Measurements from ENCODE around the gene GALM. TPM values are rescaled to one million over a fixed set of nuclear protein-coding genes. Genes with fewer than 3 reads are reported as not detected.

Gene GALM
- total RNA-seq, 1 donor from 2014 or later = 8.3 TPM

DNA sequence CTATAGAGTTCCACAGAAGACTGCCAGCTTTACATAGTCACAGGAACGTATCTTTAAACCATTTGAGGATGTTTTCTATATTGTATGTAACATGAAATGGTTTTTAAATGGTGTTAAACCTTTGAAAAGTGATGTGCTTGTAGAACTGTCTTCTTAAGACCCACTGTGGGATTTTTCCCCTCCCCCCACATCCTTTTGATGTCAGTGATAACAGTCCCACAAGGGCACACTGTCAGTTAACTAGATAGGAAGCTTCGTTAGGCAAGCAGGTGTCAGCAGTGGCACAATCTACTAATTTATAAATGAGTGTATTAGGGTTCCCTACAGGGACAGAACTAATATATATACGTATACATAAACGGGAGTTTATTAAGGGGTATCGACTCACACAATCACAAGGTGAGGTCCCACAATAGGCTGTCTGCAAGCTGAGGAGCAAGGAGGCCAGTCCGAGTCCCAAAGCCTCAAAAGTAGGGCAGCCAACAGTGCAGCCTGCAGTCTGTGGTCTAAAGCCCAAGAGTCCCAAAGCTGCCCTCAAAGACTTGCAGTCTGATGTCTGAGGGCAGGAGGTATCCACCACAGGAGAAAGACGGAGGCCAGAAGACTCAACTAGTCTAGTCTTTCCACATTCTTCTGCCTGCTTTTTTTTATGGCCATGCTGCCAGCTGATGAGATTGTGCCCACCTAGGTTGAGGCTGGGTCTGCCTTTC is 39.4 kb upstream of the GALM start:
- TF ChIP-seq, protein P1, sequence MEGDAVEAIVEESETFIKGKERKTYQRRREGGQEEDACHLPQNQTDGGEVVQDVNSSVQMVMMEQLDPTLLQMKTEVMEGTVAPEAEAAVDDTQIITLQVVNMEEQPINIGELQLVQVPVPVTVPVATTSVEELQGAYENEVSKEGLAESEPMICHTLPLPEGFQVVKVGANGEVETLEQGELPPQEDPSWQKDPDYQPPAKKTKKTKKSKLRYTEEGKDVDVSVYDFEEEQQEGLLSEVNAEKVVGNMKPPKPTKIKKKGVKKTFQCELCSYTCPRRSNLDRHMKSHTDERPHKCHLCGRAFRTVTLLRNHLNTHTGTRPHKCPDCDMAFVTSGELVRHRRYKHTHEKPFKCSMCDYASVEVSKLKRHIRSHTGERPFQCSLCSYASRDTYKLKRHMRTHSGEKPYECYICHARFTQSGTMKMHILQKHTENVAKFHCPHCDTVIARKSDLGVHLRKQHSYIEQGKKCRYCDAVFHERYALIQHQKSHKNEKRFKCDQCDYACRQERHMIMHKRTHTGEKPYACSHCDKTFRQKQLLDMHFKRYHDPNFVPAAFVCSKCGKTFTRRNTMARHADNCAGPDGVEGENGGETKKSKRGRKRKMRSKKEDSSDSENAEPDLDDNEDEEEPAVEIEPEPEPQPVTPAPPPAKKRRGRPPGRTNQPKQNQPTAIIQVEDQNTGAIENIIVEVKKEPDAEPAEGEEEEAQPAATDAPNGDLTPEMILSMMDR (conservative IDR thresholded peaks at IDR 0.05; ENCODE audit: low read depth, low read length) = no peak
- H3K4me3 ChIP-seq (ENCODE audit: low read depth, low read length) = no peak overlapping the region
- DNase-seq (ENCODE audit: low read depth) = no peak

DNA sequence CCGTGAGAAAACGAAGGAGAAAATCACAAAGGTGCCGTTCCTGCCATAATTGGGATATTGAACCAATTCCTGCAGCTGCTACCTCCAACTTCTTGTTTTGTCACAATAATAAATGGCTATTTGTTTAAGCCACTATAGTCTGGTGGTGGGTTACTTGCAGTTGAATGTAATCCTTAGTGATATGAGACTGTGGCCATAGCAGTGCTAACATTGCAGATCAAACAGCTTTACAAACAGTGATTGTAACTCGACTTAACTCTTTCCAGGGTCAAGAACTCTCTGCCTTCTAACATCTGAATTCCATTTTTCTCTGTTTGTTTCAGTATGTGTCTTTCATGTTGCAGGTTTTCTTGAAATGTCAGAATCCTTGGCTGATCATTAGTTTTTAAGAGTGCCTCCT is 38.5 kb upstream of the GALM start:
- TF ChIP-seq, protein P1 (conservative IDR thresholded peaks at IDR 0.05; ENCODE audit: low read depth, low read length) = no peak
- no peak overlapping the region for H3K4me3 ChIP-seq (ENCODE audit: low read depth, low read length)
- no peak for DNase-seq (ENCODE audit: low read depth)

DNA sequence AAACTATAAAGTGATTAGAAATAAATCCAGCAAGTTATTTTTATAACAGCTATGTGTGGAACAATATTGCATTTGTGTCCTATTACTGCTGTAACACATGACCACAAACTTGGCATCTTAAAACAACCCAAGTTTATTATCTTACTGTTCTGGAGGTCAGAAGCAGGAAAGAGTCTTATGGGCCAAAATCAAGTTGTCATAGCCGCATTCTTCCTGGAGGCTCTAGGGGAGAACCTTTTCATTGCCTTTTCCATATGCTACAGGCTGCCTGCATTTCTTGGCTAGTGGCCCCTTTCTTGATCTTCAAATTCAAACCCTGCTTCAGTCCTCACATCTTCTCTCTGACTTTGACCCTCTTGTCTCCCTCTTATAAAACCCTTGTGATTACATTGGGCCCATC is 36.2 kb upstream of the GALM start:
- DNase-seq (ENCODE audit: low read depth) = no peak
- no peak overlapping the region for H3K4me3 ChIP-seq (ENCODE audit: low read depth, low read length)
- TF ChIP-seq, protein P1 (conservative IDR thresholded peaks at IDR 0.05; ENCODE audit: low read depth, low read length) = no peak

DNA sequence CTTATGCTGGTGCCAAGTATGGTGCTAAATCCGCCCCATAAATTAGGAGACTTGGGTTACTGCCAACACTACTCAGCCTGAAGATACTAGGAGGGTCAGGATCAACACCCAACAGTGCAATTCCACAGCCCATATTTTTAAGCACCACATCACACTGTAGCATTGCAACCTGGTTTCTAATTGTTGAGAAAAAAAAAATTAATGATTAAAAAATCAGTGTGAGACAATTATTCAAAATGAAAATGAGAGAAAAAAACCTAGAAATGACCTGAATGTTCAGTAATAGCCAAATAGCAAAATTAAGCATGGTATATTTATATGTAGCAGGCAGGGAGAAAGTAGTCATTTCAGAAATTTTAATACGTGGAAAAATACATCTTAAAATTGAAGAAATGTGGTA is 33.9 kb upstream of the GALM start:
- TF ChIP-seq, protein P1 (conservative IDR thresholded peaks at IDR 0.05; ENCODE audit: low read depth, low read length) = no peak
- H3K4me3 ChIP-seq (ENCODE audit: low read depth, low read length) = no peak overlapping the region
- DNase-seq (ENCODE audit: low read depth) = no peak

DNA sequence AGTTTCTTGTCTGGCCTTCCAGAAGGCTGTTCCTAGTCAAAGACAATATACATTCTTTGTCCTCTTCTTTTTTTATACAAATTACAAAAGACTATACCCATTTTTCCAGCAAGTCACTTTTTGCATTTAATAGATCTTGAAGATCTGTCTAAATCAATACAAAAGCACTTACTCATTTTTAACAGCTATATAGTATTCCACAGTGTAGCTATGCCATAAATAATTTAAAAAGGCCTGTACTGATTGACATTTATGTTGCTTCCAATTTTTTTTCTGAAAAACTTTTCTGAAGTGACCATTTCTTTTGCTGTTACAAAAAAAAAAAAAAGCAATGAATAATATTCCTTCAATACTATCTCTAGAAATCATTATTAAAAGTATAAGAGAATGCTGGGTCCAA is 32.9 kb upstream of the GALM start:
- no peak overlapping the region for H3K4me3 ChIP-seq (ENCODE audit: low read depth, low read length)
- TF ChIP-seq, protein P1 (conservative IDR thresholded peaks at IDR 0.05; ENCODE audit: low read depth, low read length) = no peak
- DNase-seq (ENCODE audit: low read depth) = no peak

DNA sequence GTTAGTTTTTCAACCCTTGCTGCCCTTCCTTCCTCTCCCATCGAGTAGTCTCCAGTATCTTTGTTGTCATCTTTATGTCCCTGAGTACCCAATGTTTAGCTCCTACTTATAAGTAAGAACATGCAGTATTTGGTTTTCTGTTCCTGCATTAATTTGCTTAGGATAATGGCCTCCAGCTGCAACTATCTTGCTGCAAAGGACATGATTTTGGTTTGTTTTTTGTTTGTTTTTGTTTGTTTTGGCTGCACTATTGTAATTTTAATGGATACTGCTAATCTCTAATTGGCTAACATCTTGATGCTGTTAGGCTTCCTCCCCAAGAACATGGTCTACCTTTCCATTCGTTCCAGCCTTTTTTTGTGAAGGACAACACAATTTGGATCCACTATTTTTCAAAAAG is 32.0 kb upstream of the GALM start:
- DNase-seq (ENCODE audit: low read depth) = no peak
- no peak overlapping the region for H3K4me3 ChIP-seq (ENCODE audit: low read depth, low read length)
- TF ChIP-seq, protein P1 (conservative IDR thresholded peaks at IDR 0.05; ENCODE audit: low read depth, low read length) = no peak

DNA sequence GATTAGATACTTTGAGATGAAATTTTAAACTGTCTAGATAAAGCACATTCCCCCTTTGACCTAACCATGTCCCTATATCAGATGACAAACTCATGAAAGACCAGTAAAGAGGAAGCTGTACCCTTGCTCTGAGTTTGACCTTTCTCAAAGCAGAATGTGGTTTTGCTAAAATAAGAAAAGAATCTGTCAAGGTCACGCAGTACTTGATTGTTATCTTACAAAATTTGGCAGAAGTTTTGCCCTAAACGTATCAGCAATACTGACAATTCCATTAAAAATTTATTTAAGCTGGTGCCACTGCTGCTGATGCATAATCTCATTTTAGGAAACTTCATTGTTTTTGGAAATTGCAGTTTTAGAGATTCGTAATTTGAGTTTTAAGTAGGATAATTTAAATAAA is 31.2 kb upstream of the GALM start:
- no peak for DNase-seq (ENCODE audit: low read depth)
- H3K4me3 ChIP-seq (ENCODE audit: low read depth, low read length) = no peak overlapping the region
- TF ChIP-seq, protein P1 (conservative IDR thresholded peaks at IDR 0.05; ENCODE audit: low read depth, low read length) = no peak

Measured in epithelial cell of proximal tubule (primary cell).